Kidney (tissue), 14 donors: ENCODE results near the gene LBHD2. TPM values are rescaled to one million over a fixed set of nuclear protein-coding genes. Genes with fewer than 3 reads are reported as not detected.

Experiments used
- DNase-seq, 5 donors: peaks; one replicate each; pipeline ENCODE4 v3.0.0-alpha.2; 2013 to 2020
- FAIRE-seq: peaks from 2 replicates; lab custom pipeline; 2012; peaks lifted over from hg19 to GRCh38; lab: Jason Lieb, UNC
- H3K27ac ChIP-seq, 2 donors: one replicate each; pipeline ENCODE4 v1.7.0; 2013; ENCODE audit warnings: low read depth in 2 of 2, low read length in 2 of 2, inconsistent platforms in 1 of 2
- H3K27me3 ChIP-seq: one replicate; pipeline ENCODE4 v1.7.1; 2013; ENCODE audit warnings: low read length, inconsistent platforms; ENCODE audit not compliant: control insufficient read depth, insufficient read depth
- H3K36me3 ChIP-seq, 3 donors: one replicate each; pipeline versions ENCODE4 v1.7.0 to v1.7.1; 2013; ENCODE audit warnings: low read length in 3 of 3, control low read depth in 1 of 3, inconsistent platforms in 1 of 3; ENCODE audit not compliant: insufficient read depth in 3 of 3, control insufficient read depth in 2 of 3
- H3K4me1 ChIP-seq, 3 donors: one replicate each; pipeline versions ENCODE4 v1.7.0 to v1.7.1; 2013; ENCODE audit warnings: low read length in 3 of 3, inconsistent platforms in 1 of 3, low read depth in 1 of 3; ENCODE audit not compliant: control insufficient read depth in 2 of 3, insufficient read depth in 2 of 3
- H3K4me3 ChIP-seq, 3 donors: one replicate each; pipeline versions ENCODE4 v1.7.0 to v1.8.1; 2013; ENCODE audit warnings: low read length in 3 of 3, control low read depth in 1 of 3, inconsistent platforms in 1 of 3
- H3K9ac ChIP-seq, 3 donors: one replicate each; pipeline versions ENCODE4 v1.7.0 to v1.7.1; 2013; ENCODE audit warnings: low read length in 3 of 3, control low read depth in 1 of 3, inconsistent platforms in 1 of 3
- H3K9me3 ChIP-seq, 3 donors: one replicate each; pipeline versions ENCODE4 v1.7.0 to v1.7.1; 2013; ENCODE audit warnings: low read length in 3 of 3, control low read depth in 1 of 3, inconsistent platforms in 1 of 3; ENCODE audit not compliant: control insufficient read depth in 2 of 3, insufficient read depth in 1 of 3
- CTCF ChIP-seq: IDR thresholded peaks from 3 replicates; pipeline ENCODE4 v1.5.1; 2012; ENCODE audit warnings: mild to moderate bottlenecking, moderate library complexity, borderline replicate concordance; ENCODE audit not compliant: insufficient read depth; ENCODE audit errors: extremely low read depth
- intact Hi-C: fragments of 100-400 bp; cut with DNase I; formaldehyde crosslinking; loops from one replicate; pipeline ENCODE4 v1.11.1; 2022
- polyA plus RNA-seq: library from polyadenylated mRNA; stranded (reverse); fragments of 350-450 nt; fragmentation: Illumina TruSeq; extraction: RNeasy Lipid Tissue Mini Kit (QIAGEN cat#74804); gene quantifications from one replicate; pipeline ENCODE4 v1.2.3, GENCODE V29; 2014; ENCODE audit warnings: low read depth, low replicate concordance; ENCODE audit not compliant: insufficient read depth
- total RNA-seq: library from RNA; stranded (reverse); fragmentation: NEBNext Ultra II Directional; extraction: Animal tissue kit (Norgen Biotek cat#: 25700); gene quantifications from one replicate; pipeline ENCODE4 v1.2.1, GENCODE V29; 2021
- donor health status: control.
- donor health status: control.
- donor health status: control.
- donor health status: control.
- donor health status: control.
- donor health status: DM: yes; HTN: yes; CAD: no.
- donor health status: Normal renal cell carcinoma (clear cell type).

The LBHD2 gene
- total and polyA plus RNA-seq, 2 donors from 2014 or later: 0.82 TPM; not detected in 1

- H3K36me3 ChIP-seq: no peaks in the 10 kb centered on the region
- no peak overlapping the region for H3K27ac ChIP-seq
- DNase-seq (peak in 1 of 5 donors; percentile 62), FAIRE-seq (no peak)
- intact Hi-C loops: no loop called here
- no peak for TF ChIP-seq CTCF
- no peaks in the 10 kb centered on the region for H3K27me3 ChIP-seq
- H3K4me3 ChIP-seq: no peak overlapping the region
- H3K9ac ChIP-seq: no peak overlapping the region
- H3K4me1 ChIP-seq: peaks cover 0 to 34% (median 24%) of the 10 kb centered on the region in 3 donors
- no peaks in the 10 kb centered on the region for H3K9me3 ChIP-seq
Measured at GRCh38 chr14:103070263-103070885, 13.6 kb upstream of the LBHD2 start.

- Histone ChIP-seq H3K4me1 (peaks cover 0 to 30% (median 20%) of the 10 kb centered on the region in 3 donors), H3K9ac (no peak overlapping the region), H3K27ac (no peak overlapping the region), H3K36me3 (no peaks in the 10 kb centered on the region), H3K4me3 (no peak overlapping the region), H3K27me3 (no peaks in the 10 kb centered on the region), H3K9me3 (no peaks in the 10 kb centered on the region)
- peak in 2 of 5 donors; percentile 45 to 86 for DNase-seq
- no peak for FAIRE-seq
- TF ChIP-seq CTCF: no peak
- intact Hi-C loops: no loop called here
Measured at GRCh38 chr14:103070971-103071542, 13.0 kb upstream of the LBHD2 start.

GRCh38 chr14:103071544-103072251, 12.3 kb upstream of the LBHD2 start:
- Histone ChIP-seq H3K4me3 (no peak overlapping the region), H3K9ac (no peak overlapping the region), H3K4me1 (peaks cover 0 to 24% (median 17%) of the 10 kb centered on the region in 3 donors), H3K27ac (no peak overlapping the region), H3K9me3 (no peaks in the 10 kb centered on the region), H3K36me3 (no peaks in the 10 kb centered on the region), H3K27me3 (no peaks in the 10 kb centered on the region)
- DNase-seq: peak in 1 of 5 donors; percentile 84
- FAIRE-seq: no peak
- intact Hi-C loops: no loop called here
- TF ChIP-seq CTCF: no peak
